HepG2 (cell line): ENCODE results near the gene FAM171A2. TPM values are rescaled to one million over a fixed set of nuclear protein-coding genes. Genes with fewer than 3 reads are reported as not detected.

Experiments used
- ATM ChIP-seq: fragments of 450-650 bp; IDR thresholded peaks from 2 replicates; pipeline ENCODE4 v1.7.1; 2017; ENCODE audit warnings: mild to moderate bottlenecking, borderline replicate concordance
- CENPX ChIP-seq: sonication (generic); formaldehyde crosslinking; IDR thresholded peaks from 2 replicates; pipeline ENCODE4 v1.9.0; 2021; ENCODE audit warnings: mild to moderate bottlenecking, missing genetic modification reagents, moderate library complexity
- CHD4 ChIP-seq: fragments of 200-600 bp; sonication (generic); IDR thresholded peaks from 2 replicates; pipeline ENCODE4 v1.7.0; 2017; ENCODE audit warnings: mild to moderate bottlenecking, low read length, borderline replicate concordance
- CREB3 ChIP-seq: sonication (generic); formaldehyde crosslinking; IDR thresholded peaks from 2 replicates; pipeline ENCODE4 v1.5.0; 2020; ENCODE audit warnings: missing genetic modification reagents
- HNF1A ChIP-seq, 2 experiments: sonication (generic) in 1 of 2; formaldehyde crosslinking in 1 of 2; IDR thresholded peaks; 2 replicates each; pipeline versions ENCODE4 v1.4.0 to v1.6.1; 2016 to 2020; ENCODE audit warnings: borderline replicate concordance in 1 of 2, low read depth in 1 of 2, mild to moderate bottlenecking in 1 of 2, missing genetic modification reagents in 1 of 2
- JDP2 ChIP-seq: sonication (generic); formaldehyde crosslinking; IDR thresholded peaks from 2 replicates; pipeline ENCODE4 v1.8.1; 2022; ENCODE audit warnings: missing genetic modification reagents, borderline replicate concordance
- NFYB ChIP-seq: sonication (generic); formaldehyde crosslinking; IDR thresholded peaks from 2 replicates; pipeline ENCODE4 v1.4.0; 2020; ENCODE audit warnings: missing genetic modification reagents
- PHF21A ChIP-seq: sonication (generic); formaldehyde crosslinking; IDR thresholded peaks from 2 replicates; pipeline ENCODE4 v1.5.0; 2020; ENCODE audit warnings: mild to moderate bottlenecking, missing genetic modification reagents
- REST ChIP-seq, 2 experiments: IDR thresholded peaks; 2 replicates each; pipeline ENCODE4 v1.6.1; 2011 to 2012; ENCODE audit warnings: low read length in 2 of 2, borderline replicate concordance in 1 of 2, low read depth in 1 of 2, mild to moderate bottlenecking in 1 of 2, moderate library complexity in 1 of 2
- TFE3 ChIP-seq: IDR thresholded peaks from 2 replicates; pipeline ENCODE4 v1.6.1; 2016
- TOE1 ChIP-seq: sonication (generic); formaldehyde crosslinking; IDR thresholded peaks from 2 replicates; pipeline ENCODE4 v1.4.0; 2020; ENCODE audit warnings: mild to moderate bottlenecking, missing genetic modification reagents
- TSC22D2 ChIP-seq: sonication (generic); formaldehyde crosslinking; IDR thresholded peaks from 2 replicates; pipeline ENCODE4 v1.5.1; 2020; ENCODE audit warnings: missing genetic modification reagents, mild to moderate bottlenecking, borderline replicate concordance
- ZKSCAN1 ChIP-seq: fragments of 150-350 bp; IDR thresholded peaks from 2 replicates; pipeline ENCODE4 v1.6.1; 2014; ENCODE audit warnings: low read length
- ZKSCAN8 ChIP-seq: IDR thresholded peaks from 2 replicates; pipeline ENCODE4 v1.6.1; 2016; ENCODE audit warnings: borderline replicate concordance, missing genetic modification reagents, missing compliant biosample characterization
- ZNF329 ChIP-seq: sonication (generic); formaldehyde crosslinking; IDR thresholded peaks from 2 replicates; pipeline ENCODE4 v1.9.0; 2021; ENCODE audit warnings: low read depth, mild to moderate bottlenecking, missing genetic modification reagents
- ZNF614 ChIP-seq: IDR thresholded peaks from 2 replicates; pipeline ENCODE4 v1.6.1; 2018; ENCODE audit warnings: missing biosample characterization, missing genetic modification reagents, inconsistent platforms, borderline replicate concordance
- ZUFSP ChIP-seq: sonication (generic); formaldehyde crosslinking; IDR thresholded peaks from 2 replicates; pipeline ENCODE4 v1.9.0; 2021; ENCODE audit warnings: missing genetic modification reagents, mild to moderate bottlenecking, borderline replicate concordance
- polyA plus RNA-seq, 8 experiments: library from polyadenylated mRNA; depleted of rRNA in 3 of 8; stranded (reverse) in 7 of 8; unstranded in 1 of 8; fragments of >200 nt; fragmentation: Illumina TruSeq in 4 of 8; extraction: Trizol in 4 of 8; gene quantifications; 2 replicates each; pipeline versions ENCODE4 v1.2.1 to v1.2.3, GENCODE V29; 2011 to 2016; ENCODE audit warnings: low read depth in 4 of 8, missing spikeins in 1 of 8, mixed read lengths in 1 of 8; ENCODE audit not compliant: insufficient read depth in 1 of 8
- total RNA-seq, 5 experiments: library from RNA; depleted of rRNA; stranded (reverse); fragments of >200 nt; fragmentation: Illumina TruSeq; extraction: Trizol; gene quantifications; 2 replicates each; pipeline ENCODE4 v1.2.3, GENCODE V29; 2016; ENCODE audit warnings: low read depth in 1 of 5

FAM171A2 gene
- total and polyA plus RNA-seq, 2 of the 13 experiments (the other 11 are each of a cell fraction or from before 2014, with no cell fraction given): 1.8 to 3.6 TPM

- TF ChIP-seq REST (IDR thresholded peaks at IDR 0.05; ENCODE audit: borderline replicate concordance in 1 of 2, low read depth in 1 of 2, low read length in 2 of 2): 0 out of 4 replicates have a peak, but pooled peaks of 1 of the 2 experiments have one; percentile 37
- peak; percentile 85 for TF ChIP-seq NFYB (CRISPR knock-in tag)
- no peak for TF ChIP-seq CENPX (CRISPR knock-in tag)
- TF ChIP-seq JDP2 (CRISPR knock-in tag): no peak
- no peak for TF ChIP-seq ATM
- no peak for TF ChIP-seq ZNF329 (CRISPR knock-in tag)
- no peak for TF ChIP-seq CREB3 (CRISPR knock-in tag)
- no peak for TF ChIP-seq ZKSCAN1
- no peak for TF ChIP-seq HNF1A (IDR thresholded peaks at IDR 0.05; ENCODE audit: low read depth)
- TF ChIP-seq HNF1A (CRISPR knock-in tag; IDR thresholded peaks at IDR 0.05; ENCODE audit: borderline replicate concordance): no peak
- TF ChIP-seq TFE3: peak; percentile 73
- no peak for TF ChIP-seq TOE1 (CRISPR knock-in tag)
- TF ChIP-seq ZKSCAN8: no peak
- peak; percentile 82 for TF ChIP-seq PHF21A (CRISPR knock-in tag)
- no peak for TF ChIP-seq ZUFSP
- no peak for TF ChIP-seq CHD4
- peak; percentile 68; the same call in 1 of the 2 replicates for TF ChIP-seq ZNF614 (CRISPR knock-in tag)
- TF ChIP-seq TSC22D2 (CRISPR knock-in tag): no peak
These were observed 36.7 kb downstream of the FAM171A2 start (continued) for GRCh38 chr17:44326861-44327444.
